ENCODE measurements around the gene MYLK.

The MYLK gene

DNA sequence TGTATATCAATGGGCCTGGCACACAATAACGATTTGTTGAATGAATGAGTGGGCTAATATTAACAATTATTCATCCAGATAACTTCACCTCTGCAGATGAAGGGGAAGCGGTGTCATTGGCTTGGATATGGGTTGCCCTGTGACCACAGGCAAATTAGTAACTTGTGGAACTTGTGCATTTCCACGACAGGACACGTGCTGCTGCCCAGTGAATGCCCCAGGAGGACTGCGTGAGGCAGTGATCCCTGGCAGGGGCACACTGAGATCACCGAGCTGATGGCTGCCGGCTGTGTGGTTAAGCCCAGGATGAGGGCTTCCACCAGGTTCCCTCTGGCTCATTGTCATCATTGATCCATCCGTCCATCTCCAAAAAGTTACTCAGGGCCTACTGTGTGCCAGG is 215.2 kb downstream of the MYLK start:
- DNase-seq (ENCODE audit: low spot score) = no peak

DNA sequence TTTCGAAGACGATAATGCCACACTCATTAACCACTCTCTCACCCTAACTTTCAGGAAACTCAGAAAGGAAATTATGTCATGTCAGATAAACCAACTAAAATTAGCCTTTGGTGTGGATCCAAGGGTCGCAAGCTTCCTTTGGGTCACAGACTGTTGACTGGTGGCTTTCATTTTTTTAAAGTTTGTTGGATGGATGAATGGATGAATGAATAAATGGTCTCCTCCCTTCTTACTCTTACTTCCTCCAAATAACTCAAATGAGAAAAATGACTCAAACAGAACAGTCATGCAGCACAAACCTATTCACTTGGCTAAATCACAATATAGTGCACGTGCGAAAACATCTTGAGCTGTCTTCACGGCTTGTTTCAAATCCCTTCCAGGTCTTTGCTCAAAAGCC is 216.3 kb downstream of the MYLK start:
- DNase-seq (ENCODE audit: low spot score) = no peak

DNA sequence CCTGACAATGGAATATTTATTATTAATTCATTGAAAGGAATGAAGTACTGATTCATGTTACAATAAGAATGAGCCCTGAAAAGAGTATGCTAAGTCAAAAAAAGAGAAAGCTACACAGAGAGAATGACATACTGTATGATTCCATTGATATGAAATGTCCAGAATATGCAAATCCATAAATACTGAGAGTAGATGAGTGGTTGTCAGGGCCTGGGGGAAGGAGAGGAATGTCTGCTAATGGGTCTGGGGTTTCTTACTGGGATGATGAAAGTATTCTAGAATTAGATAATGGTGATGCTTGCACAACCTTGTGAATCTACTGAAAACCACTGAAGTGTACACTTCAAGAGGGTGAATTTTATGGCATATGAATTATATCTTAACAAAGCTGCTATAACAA is 219.4 kb downstream of the MYLK start:
- no peak for DNase-seq (ENCODE audit: low spot score)

DNA sequence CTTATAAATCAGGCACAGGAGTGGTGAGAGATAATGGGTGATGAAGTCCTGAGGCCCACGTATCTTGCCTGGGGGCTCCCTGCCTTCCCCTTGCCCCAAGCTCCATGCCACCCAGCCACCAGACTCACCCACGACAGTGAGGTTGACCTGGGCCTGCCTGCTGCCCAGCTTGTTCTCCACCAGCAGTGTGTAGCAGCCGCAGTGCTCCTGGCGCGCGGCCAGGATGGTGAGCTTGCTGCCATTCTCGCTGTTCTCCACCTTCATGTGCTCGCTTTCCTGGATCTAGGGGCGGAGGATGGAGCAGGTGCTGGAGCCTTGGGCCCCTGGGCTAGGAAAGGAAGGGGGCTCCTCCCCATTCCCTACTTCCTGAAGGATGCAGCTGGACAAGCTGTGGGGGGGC is 220.2 kb downstream of the MYLK start:
- no peak for DNase-seq (ENCODE audit: low spot score)

DNA sequence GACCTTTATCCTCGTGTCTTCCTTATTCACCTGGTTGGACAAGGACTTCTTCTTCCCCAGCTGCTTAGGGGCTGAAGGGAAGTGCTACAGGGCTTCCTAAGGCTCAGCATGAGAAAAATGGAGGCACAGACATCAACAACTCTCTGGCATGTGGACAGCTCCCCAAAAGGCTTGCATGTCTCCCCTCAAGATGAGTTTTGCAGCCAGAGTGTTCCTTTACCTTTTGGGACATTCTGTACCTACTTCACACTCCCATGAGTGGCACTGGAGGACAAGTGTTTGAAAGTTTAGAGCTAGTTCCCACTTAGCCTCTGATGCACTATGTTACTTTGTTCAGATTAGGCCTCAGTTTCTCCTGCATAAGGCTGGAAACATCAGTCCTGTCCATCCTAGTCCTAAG is 222.2 kb downstream of the MYLK start:
- no peak for DNase-seq (ENCODE audit: low spot score)

DNA sequence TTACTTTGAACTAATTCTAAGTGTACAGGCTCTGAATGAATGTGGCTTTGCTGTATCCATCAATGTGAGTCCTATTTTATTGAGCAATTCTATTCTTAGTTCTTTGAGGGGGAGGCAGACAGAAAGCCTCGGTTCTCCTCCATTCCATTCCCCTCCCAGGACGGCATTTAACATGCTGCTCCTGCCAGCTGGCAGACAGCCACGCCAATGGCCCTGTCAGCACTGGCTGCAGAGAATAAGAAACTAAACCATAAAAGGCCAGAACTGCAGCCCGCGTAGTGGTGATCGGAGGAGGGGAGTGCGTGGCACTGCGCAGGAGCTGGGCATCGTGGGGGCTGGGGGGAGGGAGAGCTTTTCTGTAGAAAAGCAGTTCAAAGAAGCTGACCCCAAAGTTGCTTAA is 223.2 kb downstream of the MYLK start:
- DNase-seq (ENCODE audit: low spot score) = peak; percentile 89

DNA sequence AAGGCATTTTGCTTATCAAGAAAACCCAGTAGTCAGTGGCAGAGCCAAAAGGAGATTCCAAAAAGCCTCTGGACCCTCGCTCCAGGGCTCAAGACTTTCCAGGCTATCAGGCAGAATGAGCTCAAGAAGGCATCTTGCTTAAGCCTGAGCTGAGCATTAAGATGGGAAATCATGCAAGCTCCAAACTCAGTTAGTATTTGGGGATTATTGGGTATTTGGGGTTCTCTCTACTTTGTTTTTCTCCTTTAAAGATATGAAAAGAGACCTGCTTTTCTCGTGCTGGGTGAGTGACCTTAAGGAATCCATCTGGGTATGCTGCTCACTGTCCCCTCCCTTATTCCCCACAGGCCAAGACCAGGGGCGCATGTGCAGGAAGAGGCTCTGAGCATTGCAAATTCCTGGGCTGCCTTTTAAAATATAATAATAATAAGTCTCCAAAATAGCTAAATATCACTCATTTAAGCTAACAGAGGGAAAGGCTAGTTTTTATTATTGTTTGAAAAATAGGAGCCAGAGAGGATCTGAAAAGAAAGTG is 223.9 kb downstream of the MYLK start:
- no peak for DNase-seq (ENCODE audit: low spot score)

DNA sequence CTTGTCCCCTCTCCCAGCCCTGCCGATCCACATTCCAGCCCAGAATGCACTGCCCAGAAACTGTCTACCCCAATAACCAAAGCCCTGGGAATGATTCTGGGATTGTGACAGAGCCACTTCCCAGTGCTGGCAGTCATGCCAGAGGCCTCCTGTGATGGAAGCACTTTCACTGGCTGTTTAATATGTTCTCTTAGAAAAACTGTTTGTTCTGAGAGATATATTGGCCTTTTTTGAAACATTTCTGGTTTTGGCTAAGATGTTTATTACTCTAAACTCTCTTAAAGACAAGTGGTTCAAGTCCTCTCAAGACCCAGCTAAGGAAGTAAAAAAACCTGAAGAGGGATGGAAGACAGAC is 225.3 kb downstream of the MYLK start:
- peak; percentile 45 for DNase-seq (ENCODE audit: low spot score)

DNA sequence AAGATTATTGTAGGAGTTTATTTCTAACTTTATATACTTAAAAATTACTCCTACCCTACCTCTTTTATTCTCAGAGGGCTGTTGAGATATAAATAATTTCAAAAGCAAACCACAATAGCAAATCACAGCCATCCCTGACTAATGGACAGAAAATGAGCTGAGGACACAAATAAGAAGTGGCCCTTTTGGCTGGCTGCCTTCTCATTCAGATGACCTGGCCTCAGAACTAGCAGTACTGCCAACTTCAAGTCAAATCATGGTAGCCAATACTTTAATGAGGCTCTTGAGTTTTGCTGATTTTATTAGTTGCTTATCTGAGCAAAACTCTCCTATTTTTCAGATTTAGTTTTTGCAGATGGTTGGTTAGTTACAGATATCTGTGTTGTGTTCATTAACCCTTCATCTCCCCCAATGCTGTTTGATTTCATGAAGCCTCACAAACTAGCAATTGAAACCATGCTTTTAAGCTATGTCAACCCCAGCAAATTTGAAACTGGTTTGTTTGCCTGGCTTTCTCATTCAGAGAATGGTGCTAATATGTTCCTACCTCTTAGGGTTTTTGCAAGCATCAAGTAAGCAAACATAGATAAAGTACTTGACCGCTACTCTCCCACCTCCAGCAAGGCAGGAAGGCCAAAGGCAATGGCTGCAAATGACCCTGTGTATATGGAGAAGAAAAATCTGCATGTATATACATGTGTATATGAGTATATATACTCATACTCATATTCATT is 225.8 kb downstream of the MYLK start:
- DNase-seq (ENCODE audit: low spot score) = peak; percentile 58

DNA sequence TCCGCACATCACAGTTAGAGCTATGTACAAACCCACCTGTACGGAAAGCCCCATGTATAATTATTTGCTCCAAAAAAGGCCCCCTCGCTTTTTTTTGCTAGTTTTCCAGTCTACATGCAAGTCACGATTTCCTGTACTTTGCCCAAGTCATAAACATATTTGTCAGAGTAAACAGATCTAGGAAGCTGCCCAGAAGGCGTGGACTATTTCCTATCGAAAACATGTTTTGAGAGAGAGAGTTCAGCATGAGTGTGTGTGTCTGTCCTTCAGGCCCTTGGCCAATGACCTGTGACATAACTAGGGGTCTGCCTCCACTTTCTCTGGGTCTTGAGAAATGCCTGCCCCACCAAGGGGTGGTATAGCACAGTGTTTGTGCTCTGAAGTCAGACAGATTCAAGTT is 226.6 kb downstream of the MYLK start:
- no peak for DNase-seq (ENCODE audit: low spot score)

DNA sequence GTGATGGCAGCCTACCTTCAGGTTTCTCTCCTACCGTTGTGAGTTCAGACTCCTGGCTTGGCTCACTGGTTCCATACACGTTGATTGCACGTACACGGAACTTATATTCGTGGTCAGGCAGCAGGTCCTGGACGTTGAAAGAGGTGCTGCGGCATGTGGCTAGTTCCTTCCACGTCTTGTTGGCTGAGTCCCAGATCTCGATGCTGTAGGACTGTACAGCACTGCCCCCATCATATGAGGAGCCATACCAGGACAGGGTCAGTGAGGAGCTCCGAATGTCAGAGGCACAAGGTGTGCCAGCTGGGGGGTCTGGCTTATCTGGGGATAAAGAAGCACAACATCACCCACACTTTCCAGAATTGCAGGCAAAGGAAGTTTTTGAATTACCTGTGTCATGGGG is 227.0 kb downstream of the MYLK start:
- no peak for DNase-seq (ENCODE audit: low spot score)

DNA sequence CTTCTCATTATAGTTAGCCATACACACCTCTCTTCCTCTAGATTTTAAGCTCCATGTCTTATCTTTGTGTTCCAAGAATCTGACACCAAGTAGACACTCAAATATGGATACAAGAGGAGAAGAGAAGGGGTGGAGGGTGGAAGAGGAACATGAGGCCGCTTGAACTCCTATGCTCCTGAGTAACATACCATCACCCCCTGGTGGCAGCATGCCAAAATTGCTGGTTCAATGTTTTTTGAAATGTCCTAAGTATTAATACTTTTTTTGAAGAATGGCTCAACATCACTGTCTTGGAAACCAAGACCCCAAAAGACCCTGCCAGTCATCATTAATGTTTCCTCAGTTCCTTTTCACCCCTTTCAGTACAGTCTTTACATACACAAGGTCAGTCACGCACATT is 227.4 kb downstream of the MYLK start:
- DNase-seq (ENCODE audit: low spot score) = no peak

DNA sequence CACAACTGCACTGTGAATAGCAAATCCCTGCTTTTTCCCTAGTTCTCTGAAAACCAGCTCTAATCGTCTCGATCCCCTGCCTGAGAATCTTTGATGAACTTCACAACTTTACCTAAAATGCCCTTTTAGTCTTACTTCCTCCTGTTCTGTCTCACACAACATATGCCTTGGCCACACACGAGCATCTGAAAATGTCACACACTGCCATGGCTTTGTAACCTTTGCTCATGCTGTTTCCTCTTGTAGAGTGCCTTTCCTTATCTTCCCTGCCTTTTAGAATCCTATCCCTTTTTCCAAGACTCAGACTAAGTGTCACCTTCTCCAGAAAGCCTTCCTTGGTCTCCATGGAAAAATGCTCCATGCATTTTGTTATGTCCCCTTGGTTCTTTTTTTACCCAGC is 227.9 kb downstream of the MYLK start:
- no peak for DNase-seq (ENCODE audit: low spot score)

DNA sequence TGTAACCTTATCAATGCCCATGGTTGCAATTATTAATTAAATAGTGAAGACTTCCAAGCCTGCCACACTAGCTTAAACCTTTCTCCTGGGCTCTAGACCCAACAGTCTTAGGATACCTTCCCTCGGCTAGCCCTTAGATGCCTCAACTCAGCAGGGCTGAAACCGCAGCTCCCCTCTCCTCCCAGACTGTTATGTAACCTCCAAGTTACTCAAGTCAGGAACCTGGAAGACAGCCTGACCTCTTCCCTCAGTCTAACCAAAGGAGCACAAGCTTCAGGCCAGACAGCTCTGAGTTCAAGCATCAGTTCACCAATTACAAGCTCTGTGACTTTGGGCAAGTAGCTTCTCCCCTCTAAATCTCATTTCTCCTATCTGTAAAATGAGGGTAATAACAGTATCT is 228.7 kb downstream of the MYLK start:
- no peak for DNase-seq (ENCODE audit: low spot score)

DNA sequence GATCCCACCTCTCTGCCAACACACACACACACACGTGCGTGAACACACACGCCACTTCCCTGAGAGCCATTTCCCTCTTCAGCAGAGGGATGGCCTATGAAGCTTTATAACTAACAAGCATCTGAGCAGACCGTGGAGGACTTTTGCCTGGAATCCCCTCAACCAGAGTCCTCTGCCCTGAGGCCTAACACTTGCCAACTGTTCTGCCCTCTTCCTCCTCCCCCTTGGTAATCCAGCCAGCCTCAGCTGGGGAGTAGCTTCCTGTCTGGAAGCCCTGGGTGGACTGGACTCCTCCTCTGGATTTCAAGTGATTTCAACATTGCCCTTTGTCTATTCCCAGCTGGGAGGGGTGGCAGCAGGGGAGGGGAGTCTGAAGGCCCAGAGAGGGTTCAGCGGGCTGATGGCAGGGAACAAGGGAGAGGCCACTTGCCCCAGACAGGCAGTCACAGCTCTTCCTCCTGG is 230.9 kb downstream of the MYLK start:
- peak; percentile 72 for DNase-seq (ENCODE audit: low spot score)

DNA sequence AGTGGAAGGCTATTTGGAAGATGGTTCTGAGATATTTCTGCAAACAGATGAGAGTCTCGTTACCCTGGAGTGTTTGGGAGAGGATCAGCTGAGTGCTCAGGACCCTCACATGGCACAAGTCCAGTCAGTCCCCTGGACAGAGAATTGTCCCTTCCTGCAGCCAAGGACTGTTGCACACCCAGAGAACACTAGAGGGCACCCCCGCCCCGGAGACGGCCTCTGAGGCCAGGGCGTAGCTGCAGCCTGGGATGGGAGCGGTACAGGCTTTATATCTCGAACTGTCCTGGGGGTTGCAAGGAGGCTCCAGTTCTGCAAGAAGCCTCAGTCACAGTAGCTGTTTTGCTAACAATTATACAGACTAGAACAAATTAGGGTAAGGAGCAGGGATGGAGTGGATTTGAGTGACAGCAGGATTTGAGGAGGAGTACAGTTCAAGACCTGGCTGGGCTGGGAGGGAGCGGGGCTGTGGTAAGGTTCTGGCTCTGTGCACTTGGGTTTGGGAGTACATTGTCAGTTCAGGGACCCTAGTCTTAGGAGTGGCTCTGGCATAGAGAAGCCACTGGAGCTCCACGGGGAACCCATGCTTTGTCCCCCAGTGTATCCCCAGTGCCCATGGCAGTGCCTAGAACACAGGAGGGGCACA is 231.7 kb downstream of the MYLK start:
- peak; percentile 85 for DNase-seq (ENCODE audit: low spot score)

DNA sequence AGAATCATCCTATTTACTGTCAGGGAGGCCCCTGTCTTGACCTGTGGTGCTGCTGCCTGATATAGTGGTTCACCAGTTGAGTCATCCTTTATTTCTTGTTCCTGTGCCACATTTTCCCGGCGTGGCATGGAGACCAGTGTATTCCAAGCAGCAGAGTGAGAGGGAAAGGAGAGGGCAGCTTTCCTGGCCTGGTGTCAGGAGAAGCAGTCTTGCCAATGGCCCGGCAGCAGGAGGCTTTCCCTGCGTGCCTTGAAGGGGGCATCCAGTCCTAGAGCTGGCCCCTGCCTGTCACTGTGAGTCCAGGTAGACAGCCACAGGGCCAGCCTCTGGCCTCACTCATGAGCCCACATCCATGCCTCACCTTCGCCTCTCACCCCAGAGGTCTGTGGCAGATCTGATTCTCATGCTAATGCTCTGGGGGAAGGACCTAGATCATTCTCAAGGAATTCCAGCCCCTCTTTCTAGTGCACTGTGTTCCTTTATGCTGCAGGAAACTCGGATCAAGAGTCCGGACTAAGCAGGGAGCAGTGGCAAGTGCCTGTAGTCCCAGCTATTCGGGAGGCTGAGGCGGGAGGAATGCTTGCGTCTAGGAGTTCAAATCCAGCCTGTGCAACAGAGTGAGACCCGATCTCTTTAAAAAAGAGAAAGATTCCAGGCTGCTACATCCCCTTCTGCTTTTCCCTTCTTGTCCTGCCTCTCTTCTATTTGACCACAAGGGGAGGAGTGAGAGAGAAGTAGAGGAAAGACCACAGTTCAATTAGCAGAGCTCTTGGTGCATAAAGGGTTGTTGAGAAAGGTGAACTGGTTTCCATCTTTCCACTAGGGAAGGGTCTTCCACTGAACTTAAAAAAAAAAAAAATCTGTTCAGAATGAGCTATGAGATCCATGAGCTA is 232.4 kb downstream of the MYLK start:
- DNase-seq (ENCODE audit: low spot score) = peak; percentile 30

DNA sequence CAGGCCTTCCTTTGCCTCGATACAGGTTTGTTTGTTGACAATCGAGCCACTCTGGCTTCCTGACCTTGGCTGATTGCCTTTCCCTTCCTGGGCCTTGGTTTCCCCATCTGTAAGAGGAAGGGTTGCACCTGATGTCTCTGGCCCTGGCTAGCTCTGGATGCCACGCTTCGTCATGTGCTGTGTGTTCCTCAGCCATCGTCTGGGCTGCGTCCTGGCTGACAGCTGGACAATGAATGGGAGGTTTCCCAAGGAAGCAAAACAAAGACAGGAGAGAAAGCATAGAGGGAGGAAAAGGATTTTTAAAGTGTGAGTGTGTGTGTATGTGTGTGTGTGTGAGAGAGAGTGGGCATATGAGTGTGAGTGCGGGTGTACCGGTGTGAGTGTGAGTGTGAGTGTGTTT is 234.0 kb downstream of the MYLK start:
- DNase-seq (ENCODE audit: low spot score) = no peak

DNA sequence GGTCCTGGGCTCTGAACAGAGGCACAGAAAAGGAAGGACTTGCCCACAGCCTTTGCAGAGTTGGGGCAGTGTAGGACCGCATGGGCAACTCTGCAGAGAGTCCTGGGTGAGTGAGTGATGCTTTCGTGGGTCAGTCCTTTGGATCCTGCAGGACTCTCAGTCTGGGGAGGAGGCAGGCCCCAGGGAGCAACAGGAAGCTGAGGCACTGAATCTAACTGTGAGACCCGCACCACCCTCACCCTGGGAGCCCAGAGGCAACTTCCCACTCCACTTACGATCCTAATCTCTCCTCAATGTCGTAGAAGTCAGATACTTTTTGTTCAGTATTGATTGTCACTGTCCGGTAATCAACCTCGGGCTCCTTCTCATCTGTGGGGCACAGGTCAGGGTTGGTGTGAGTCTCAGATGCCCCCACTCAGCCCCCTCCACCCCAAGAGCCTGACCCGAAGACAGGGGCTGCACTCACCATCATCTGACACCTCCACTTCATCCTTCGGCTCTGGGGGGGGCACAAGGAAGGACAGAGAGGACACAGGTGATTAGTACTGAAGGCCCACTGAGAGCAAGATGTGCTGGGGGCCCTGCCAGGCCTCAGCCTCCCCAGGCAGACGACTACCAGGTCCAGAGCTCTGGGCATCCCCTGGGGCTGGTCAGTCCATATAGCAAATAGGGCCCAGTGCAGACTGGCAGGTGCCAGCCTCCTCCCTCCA is 235.3 kb downstream of the MYLK start:
- no peak for DNase-seq (ENCODE audit: low spot score)

DNA sequence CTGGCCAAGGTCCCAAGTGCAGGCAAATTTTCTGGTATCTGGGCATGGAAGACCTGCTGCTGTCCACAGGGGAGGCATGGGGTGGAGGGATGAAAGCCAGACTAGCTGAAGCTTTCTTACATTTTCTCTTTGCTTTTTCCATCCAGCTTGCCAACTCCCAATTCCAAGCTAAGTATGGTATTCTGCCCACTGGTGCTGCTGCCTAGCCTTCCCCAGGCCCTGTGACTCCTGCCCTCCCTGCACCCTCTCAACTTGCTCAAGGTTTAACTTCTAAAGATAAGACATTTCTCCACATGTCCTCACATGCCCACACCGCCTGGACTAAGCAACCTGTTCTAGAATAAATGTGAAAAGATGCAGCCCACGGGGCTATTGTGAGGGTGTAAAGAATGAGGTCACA is 239.8 kb downstream of the MYLK start:
- DNase-seq (ENCODE audit: low spot score) = no peak

DNA sequence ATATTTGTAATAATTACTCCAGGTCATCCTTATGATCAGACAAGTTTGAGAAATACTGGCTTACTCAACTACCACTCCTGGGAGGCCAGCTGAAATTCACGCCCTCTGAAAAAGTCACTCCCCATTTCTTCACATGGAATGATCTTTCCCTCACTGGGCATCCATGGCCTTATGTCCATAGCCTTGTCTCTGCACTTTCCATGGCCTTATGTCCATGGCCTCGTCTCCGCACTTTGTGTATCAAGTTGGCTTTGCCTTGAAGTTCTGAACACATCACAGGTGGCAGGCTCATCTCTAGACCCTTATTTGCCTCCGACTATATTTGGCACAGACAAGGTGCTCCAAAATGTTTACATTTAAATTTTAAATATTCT is 241.2 kb downstream of the MYLK start:
- DNase-seq (ENCODE audit: low spot score) = no peak

All from Ammon's horn (tissue), 1 donor.